ENCODE results near the gene DDIT4. TPM values are rescaled to one million over a fixed set of nuclear protein-coding genes. Genes with fewer than 3 reads are reported as not detected.
"Not testable (repeated sequence)": the region's sequence is repeated elsewhere in the genome, so short reads cannot be mapped to it uniquely, and the experiment has no call there.

DDIT4 gene
- total RNA-seq, 1 experiment from 2014 or later: 872 TPM

DNA sequence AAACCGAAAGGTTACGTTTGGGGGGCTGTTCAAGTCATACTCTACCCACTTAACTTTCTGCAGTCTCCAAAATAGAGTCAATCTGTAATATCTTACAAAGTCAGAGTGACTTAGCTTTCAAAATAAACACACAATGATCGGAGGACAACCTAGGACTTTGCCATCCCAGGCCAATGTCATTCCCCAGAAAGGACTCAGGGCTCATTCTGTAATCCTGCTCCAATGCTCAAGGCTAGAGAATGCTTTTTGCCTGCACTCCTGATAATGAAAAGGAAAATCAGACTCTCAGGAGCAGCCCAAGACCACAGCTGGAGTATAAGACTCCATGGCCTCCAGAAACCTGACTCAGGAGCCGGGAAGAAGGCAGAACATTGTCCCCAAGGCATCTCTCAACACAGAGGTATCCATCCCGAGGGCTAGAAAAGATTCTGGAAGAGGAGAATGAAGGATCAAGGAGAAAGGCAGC is 29.1 kb upstream of the DDIT4 start:
- DNase-seq (ENCODE audit: unreplicated experiment): no peak
- H3K27ac Mint-ChIP-seq (ENCODE audit: low read depth, unreplicated experiment): peak overlapping the region; percentile 88
- ChIA-PET POLR2A (interaction anchor here (0.5 to 27.1 kb wide), 17 partner anchors 9 to 352 kb away, joined by 3 to 902 read pairs (median 4); partner anchors contain the start of genes ASCC1 and DDIT4), CTCF (interaction anchor here (0.5 to 1.5 kb wide), 3 partner anchors 30 to 475 kb away, joined by 3 to 5 read pairs (median 3); no protein-coding TSS in a partner anchor)
- peaks cover 11% of the 10 kb centered on the region for H3K36me3 Mint-ChIP-seq (ENCODE audit: insufficient read depth, unreplicated experiment)
- TF ChIP-seq, protein P1, sequence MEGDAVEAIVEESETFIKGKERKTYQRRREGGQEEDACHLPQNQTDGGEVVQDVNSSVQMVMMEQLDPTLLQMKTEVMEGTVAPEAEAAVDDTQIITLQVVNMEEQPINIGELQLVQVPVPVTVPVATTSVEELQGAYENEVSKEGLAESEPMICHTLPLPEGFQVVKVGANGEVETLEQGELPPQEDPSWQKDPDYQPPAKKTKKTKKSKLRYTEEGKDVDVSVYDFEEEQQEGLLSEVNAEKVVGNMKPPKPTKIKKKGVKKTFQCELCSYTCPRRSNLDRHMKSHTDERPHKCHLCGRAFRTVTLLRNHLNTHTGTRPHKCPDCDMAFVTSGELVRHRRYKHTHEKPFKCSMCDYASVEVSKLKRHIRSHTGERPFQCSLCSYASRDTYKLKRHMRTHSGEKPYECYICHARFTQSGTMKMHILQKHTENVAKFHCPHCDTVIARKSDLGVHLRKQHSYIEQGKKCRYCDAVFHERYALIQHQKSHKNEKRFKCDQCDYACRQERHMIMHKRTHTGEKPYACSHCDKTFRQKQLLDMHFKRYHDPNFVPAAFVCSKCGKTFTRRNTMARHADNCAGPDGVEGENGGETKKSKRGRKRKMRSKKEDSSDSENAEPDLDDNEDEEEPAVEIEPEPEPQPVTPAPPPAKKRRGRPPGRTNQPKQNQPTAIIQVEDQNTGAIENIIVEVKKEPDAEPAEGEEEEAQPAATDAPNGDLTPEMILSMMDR (IDR thresholded peaks at IDR 0.05; ENCODE audit: unreplicated experiment): no peak
- no peaks in the 10 kb centered on the region for H3K9me3 Mint-ChIP-seq (ENCODE audit: unreplicated experiment)
- intact Hi-C loops (cut with micrococcal nuclease): loop anchor here (1.0 to 2.0 kb wide), 3 partner anchors 29 to 84 kb away; partner anchors contain the start of gene DDIT4
- BruUV-seq (replicated peaks): no TSS peak
- peaks cover 72% of the 10 kb centered on the region for H3K4me1 Mint-ChIP-seq (ENCODE audit: insufficient read depth, unreplicated experiment)
- H3K27me3 Mint-ChIP-seq (ENCODE audit: insufficient read depth, unreplicated experiment): no peaks in the 10 kb centered on the region
- H3K4me3 Mint-ChIP-seq (ENCODE audit: unreplicated experiment): peak overlapping the region; percentile 40

DNA sequence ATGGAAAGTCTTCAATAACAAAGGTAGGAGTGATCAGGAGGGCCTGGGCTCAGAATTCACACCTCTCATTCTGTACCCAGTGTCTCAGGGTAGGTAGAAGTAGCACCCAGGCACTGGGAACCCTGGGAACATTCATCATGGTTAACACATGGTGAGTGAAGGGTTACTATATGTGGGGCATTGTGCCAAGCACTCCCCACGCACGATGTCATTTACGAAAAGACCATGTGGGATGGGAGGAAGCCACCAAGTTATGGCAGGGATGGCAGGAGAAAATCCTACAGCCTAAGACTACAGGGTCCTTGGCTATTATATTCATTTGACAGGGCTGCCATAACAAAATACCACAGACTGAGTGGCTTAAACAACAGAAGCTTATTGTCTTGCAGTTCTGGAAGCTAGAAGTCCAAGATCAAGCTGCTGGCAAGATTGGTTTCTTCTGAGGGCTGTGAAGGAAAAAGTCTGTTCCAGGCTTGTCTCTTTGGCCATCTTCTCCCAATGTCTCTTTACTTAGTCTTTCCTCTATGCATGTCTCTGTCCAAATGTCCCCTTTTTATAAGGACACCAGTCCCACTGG is 27.7 kb upstream of the DDIT4 start:
- H3K36me3 Mint-ChIP-seq (ENCODE audit: insufficient read depth, unreplicated experiment): peaks cover 6% of the 10 kb centered on the region
- TF ChIP-seq, protein P1 (IDR thresholded peaks at IDR 0.05; ENCODE audit: unreplicated experiment): no peak
- peak overlapping the region; percentile 88 for H3K27ac Mint-ChIP-seq (ENCODE audit: low read depth, unreplicated experiment)
- BruUV-seq (replicated peaks): no TSS peak
- H3K4me3 Mint-ChIP-seq (ENCODE audit: unreplicated experiment): peak overlapping the region; percentile 16
- H3K4me1 Mint-ChIP-seq (ENCODE audit: insufficient read depth, unreplicated experiment): peaks cover 74% of the 10 kb centered on the region
- DNase-seq (ENCODE audit: unreplicated experiment): peak; percentile 53
- ChIA-PET POLR2A (interaction anchor here (0.8 to 27.1 kb wide), 11 partner anchors 8 to 89 kb away, joined by 3 to 902 read pairs (median 36); partner anchors contain the start of genes ANAPC16, ASCC1 and DDIT4), CTCF (interaction anchor here (0.6 to 3.3 kb wide), 6 partner anchors 13 to 120 kb away, joined by 3 to 36 read pairs (median 4); no protein-coding TSS in a partner anchor)
- intact Hi-C loops (cut with micrococcal nuclease): loop anchor here (2.0 kb wide), 1 partner anchor 75 kb away; no protein-coding TSS in a partner anchor
- no peaks in the 10 kb centered on the region for H3K27me3 Mint-ChIP-seq (ENCODE audit: insufficient read depth, unreplicated experiment)
- no peaks in the 10 kb centered on the region for H3K9me3 Mint-ChIP-seq (ENCODE audit: unreplicated experiment)

DNA sequence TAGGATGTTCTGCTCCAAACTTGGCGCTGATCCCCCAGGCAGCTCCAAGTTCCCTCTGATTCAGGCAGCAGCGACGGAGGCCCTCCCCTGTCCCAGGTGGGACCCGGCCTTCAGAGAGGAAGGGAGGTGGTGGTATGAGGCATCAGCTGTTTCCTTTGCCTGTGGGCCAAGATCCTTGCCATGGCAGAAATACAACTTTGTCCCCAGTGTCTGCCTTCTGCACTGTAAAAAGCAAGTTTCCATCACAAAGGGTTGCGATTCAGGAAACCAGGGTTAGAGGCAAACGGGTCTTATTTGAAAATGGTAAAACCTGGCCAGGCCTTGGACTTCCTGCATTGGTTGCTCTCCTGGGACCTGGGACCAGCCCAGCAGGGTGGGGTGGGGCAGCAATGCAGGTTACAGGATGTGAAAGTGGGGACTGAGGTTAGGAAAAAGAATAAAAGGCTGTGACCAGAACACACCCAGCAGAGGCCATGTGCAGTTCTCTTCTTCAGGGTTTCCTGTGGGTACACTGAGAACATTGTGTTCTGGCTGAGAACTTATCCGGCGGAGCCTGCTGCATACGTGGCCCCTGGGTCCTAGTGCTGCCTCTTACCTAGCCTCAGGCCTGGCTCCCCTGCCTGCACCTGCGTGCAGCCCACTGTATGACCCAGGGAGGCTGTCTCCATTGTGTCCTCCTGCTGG is 25.1 kb upstream of the DDIT4 start:
- Mint-ChIP-seq H3K36me3 (ENCODE audit: insufficient read depth, unreplicated experiment) (peaks cover 6% of the 10 kb centered on the region), H3K27me3 (ENCODE audit: insufficient read depth, unreplicated experiment) (no peaks in the 10 kb centered on the region), H3K9me3 (ENCODE audit: unreplicated experiment) (no peaks in the 10 kb centered on the region), H3K27ac (ENCODE audit: low read depth, unreplicated experiment) (peak overlapping the region; percentile 88), H3K4me3 (ENCODE audit: unreplicated experiment) (peak overlapping the region; percentile 49), H3K4me1 (ENCODE audit: insufficient read depth, unreplicated experiment) (peaks cover 59% of the 10 kb centered on the region)
- CTCF ChIA-PET: interaction anchor here (0.6 to 3.3 kb wide), 6 partner anchors 11 to 934 kb away, joined by 3 to 36 read pairs (median 4); partner anchors contain the start of gene DDIT4
- TF ChIP-seq, protein P1 (IDR thresholded peaks at IDR 0.05; ENCODE audit: unreplicated experiment): no peak
- POLR2A ChIA-PET: interaction anchor here (0.5 to 27.1 kb wide), 18 partner anchors 8 to 123 kb away, joined by 3 to 902 read pairs (median 14); partner anchors contain the start of genes ANAPC16, ASCC1 and DDIT4
- intact Hi-C loops (cut with micrococcal nuclease): no loop called here
- peak; percentile 96 for DNase-seq (ENCODE audit: unreplicated experiment)
- BruUV-seq (replicated peaks): TSS peak; percentile 85

DNA sequence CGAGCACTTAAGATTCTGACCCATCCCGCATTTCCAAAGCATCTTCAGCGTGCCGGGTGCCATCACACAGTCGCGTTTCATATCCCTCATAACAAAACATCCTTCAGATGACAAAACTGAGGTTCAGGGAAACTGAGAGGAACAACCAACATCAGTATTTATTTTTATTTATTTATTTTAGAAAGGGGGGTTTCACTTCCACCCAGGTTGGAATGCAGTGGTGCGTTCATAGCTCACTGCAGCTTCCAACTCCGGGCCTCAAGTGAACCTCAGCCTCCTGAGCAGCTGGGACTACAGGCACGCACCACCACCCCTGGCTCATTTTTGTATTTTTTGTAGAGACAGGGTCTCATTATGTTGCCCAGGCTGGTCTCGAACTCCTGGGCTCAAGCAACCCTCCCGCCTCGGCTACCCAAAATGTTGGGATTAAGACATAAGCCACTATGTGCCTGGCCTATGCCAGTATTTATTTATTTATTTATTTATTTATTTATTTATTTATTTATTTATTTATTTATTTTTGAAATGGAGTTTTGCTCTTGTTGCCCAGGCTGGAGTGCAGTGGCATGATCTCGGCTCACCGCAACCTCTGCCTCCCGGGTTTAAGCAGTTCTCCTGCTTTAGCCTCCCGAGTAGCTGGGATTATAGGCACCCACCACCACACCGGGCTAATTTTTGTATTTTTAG is 24.4 kb upstream of the DDIT4 start:
- Mint-ChIP-seq H3K4me3 (ENCODE audit: unreplicated experiment) (peak overlapping the region; percentile 49), H3K27ac (ENCODE audit: low read depth, unreplicated experiment) (peak overlapping the region; percentile 88), H3K4me1 (ENCODE audit: insufficient read depth, unreplicated experiment) (peaks cover 53% of the 10 kb centered on the region)
- intact Hi-C loops (cut with micrococcal nuclease); H3K36me3 Mint-ChIP-seq (ENCODE audit: insufficient read depth, unreplicated experiment); H3K27me3 Mint-ChIP-seq (ENCODE audit: insufficient read depth, unreplicated experiment); DNase-seq (ENCODE audit: unreplicated experiment); H3K9me3 Mint-ChIP-seq (ENCODE audit: unreplicated experiment): not testable (repeated sequence)
- POLR2A ChIA-PET: interaction anchor here (0.6 to 27.1 kb wide), 5 partner anchors 11 to 86 kb away, joined by 3 to 902 read pairs (median 16); partner anchors contain the start of genes ANAPC16, ASCC1 and DDIT4
- CTCF ChIA-PET: interaction anchor here (0.6 kb wide), 1 partner anchor 118 kb away, joined by 5 read pairs; no protein-coding TSS in a partner anchor
- TSS peak; percentile 63 for BruUV-seq (replicated peaks)

Data from MCF 10A (cell line).